HUES48 (cell line): ENCODE measurements around the gene ANKS1B.

Experiments used
- H3K27ac ChIP-seq: one replicate; pipeline ENCODE4 v1.7.0; 2013; ENCODE audit warnings: low read depth, low read length, inconsistent platforms
- H3K27me3 ChIP-seq: 2 replicates; pipeline ENCODE4 v1.6.1; 2013; ENCODE audit warnings: mild to moderate bottlenecking, low read length; ENCODE audit not compliant: control insufficient read depth, insufficient read depth
- H3K36me3 ChIP-seq: 2 replicates; pipeline ENCODE4 v1.6.1; 2013; ENCODE audit warnings: low read length; ENCODE audit not compliant: control insufficient read depth, insufficient read depth
- H3K4me1 ChIP-seq: 2 replicates; pipeline ENCODE4 v1.6.1; 2013; ENCODE audit warnings: mild to moderate bottlenecking, low read length; ENCODE audit not compliant: control insufficient read depth, insufficient read depth
- H3K4me3 ChIP-seq: 2 replicates; pipeline ENCODE4 v1.5.1; 2013; ENCODE audit warnings: mild to moderate bottlenecking, low read depth, low read length
- H3K9ac ChIP-seq: 2 replicates; pipeline ENCODE4 v1.6.1; 2013; ENCODE audit warnings: mild to moderate bottlenecking, low read depth, low read length, moderate library complexity
- H3K9me3 ChIP-seq: 2 replicates; pipeline ENCODE4 v1.6.1; 2013; ENCODE audit warnings: low read length; ENCODE audit not compliant: control insufficient read depth, insufficient read depth

The ANKS1B gene

GRCh38 chr12:99277591-99278379 lies 707.0 kb downstream of the ANKS1B start:
- Histone ChIP-seq H3K9ac (no peak overlapping the region), H3K4me1 (peaks cover 5% of the 10 kb centered on the region; the same call in 1 of the 2 replicates), H3K4me3 (no peak overlapping the region), H3K9me3 (no peaks in the 10 kb centered on the region), H3K36me3 (no peaks in the 10 kb centered on the region), H3K27ac (no peak overlapping the region), H3K27me3 (no peaks in the 10 kb centered on the region)

GRCh38 chr12:99271071-99271470 lies 713.7 kb downstream of the ANKS1B start:
- H3K4me3 ChIP-seq, result no peak overlapping the region
- H3K4me1 ChIP-seq, result no peaks in the 10 kb centered on the region
- no peaks in the 10 kb centered on the region for H3K36me3 ChIP-seq
- no peaks in the 10 kb centered on the region for H3K9me3 ChIP-seq
- H3K27ac ChIP-seq, result no peak overlapping the region
- no peak overlapping the region for H3K9ac ChIP-seq
- H3K27me3 ChIP-seq, result no peaks in the 10 kb centered on the region

GRCh38 chr12:99267038-99267437 lies 717.7 kb downstream of the ANKS1B start:
- Histone ChIP-seq H3K36me3 (no peaks in the 10 kb centered on the region), H3K9me3 (no peaks in the 10 kb centered on the region), H3K4me3 (no peak overlapping the region), H3K9ac (no peak overlapping the region), H3K27ac (no peak overlapping the region), H3K27me3 (no peaks in the 10 kb centered on the region), H3K4me1 (0 out of 2 replicates have a peak, but pooled peaks cover 2% of the 10 kb centered on the region)

- Histone ChIP-seq H3K27me3 (no peaks in the 10 kb centered on the region), H3K36me3 (no peaks in the 10 kb centered on the region), H3K9me3 (no peaks in the 10 kb centered on the region), H3K4me1 (0 out of 2 replicates have a peak, but pooled peaks cover 2% of the 10 kb centered on the region), H3K27ac (no peak overlapping the region), H3K9ac (no peak overlapping the region), H3K4me3 (no peak overlapping the region)
These were observed 719.1 kb downstream of the ANKS1B start for GRCh38 chr12:99265648-99266047.

GRCh38 chr12:99261256-99261655 lies 723.5 kb downstream of the ANKS1B start:
- no peak overlapping the region for H3K4me3 ChIP-seq
- no peaks in the 10 kb centered on the region for H3K27me3 ChIP-seq
- H3K9ac ChIP-seq, result no peak overlapping the region
- H3K4me1 ChIP-seq, result peaks cover 15% of the 10 kb centered on the region
- H3K9me3 ChIP-seq, result no peaks in the 10 kb centered on the region
- no peaks in the 10 kb centered on the region for H3K36me3 ChIP-seq
- no peak overlapping the region for H3K27ac ChIP-seq

GRCh38 chr12:99260456-99260996 lies 724.2 kb downstream of the ANKS1B start:
- Histone ChIP-seq H3K27me3 (no peaks in the 10 kb centered on the region), H3K9ac (no peak overlapping the region), H3K4me1 (peaks cover 15% of the 10 kb centered on the region), H3K36me3 (no peaks in the 10 kb centered on the region), H3K9me3 (no peaks in the 10 kb centered on the region), H3K27ac (no peak overlapping the region), H3K4me3 (no peak overlapping the region)

GRCh38 chr12:99259040-99259934 lies 725.4 kb downstream of the ANKS1B start:
- H3K27me3 ChIP-seq, result no peaks in the 10 kb centered on the region
- no peak overlapping the region for H3K4me3 ChIP-seq
- H3K9me3 ChIP-seq, result no peaks in the 10 kb centered on the region
- H3K9ac ChIP-seq, result no peak overlapping the region
- H3K36me3 ChIP-seq, result no peaks in the 10 kb centered on the region
- peaks cover 15% of the 10 kb centered on the region for H3K4me1 ChIP-seq
- H3K27ac ChIP-seq, result no peak overlapping the region

- peaks cover 12% of the 10 kb centered on the region for H3K4me1 ChIP-seq
- H3K9ac ChIP-seq, result no peak overlapping the region
- H3K27me3 ChIP-seq, result no peaks in the 10 kb centered on the region
- no peak overlapping the region for H3K27ac ChIP-seq
- H3K4me3 ChIP-seq, result no peak overlapping the region
- H3K9me3 ChIP-seq, result no peaks in the 10 kb centered on the region
- H3K36me3 ChIP-seq, result no peaks in the 10 kb centered on the region
These were observed 727.1 kb downstream of the ANKS1B start for GRCh38 chr12:99257672-99258071.

GRCh38 chr12:99253068-99253467 lies 731.7 kb downstream of the ANKS1B start:
- H3K4me1 ChIP-seq, result peaks cover 21% of the 10 kb centered on the region
- no peaks in the 10 kb centered on the region for H3K9me3 ChIP-seq
- no peaks in the 10 kb centered on the region for H3K27me3 ChIP-seq
- no peak overlapping the region for H3K4me3 ChIP-seq
- H3K27ac ChIP-seq, result no peak overlapping the region
- H3K9ac ChIP-seq, result no peak overlapping the region
- H3K36me3 ChIP-seq, result no peaks in the 10 kb centered on the region

- H3K4me1 ChIP-seq, result peaks cover 21% of the 10 kb centered on the region
- no peaks in the 10 kb centered on the region for H3K36me3 ChIP-seq
- H3K4me3 ChIP-seq, result no peak overlapping the region
- H3K27me3 ChIP-seq, result no peaks in the 10 kb centered on the region
- H3K9me3 ChIP-seq, result no peaks in the 10 kb centered on the region
- peak overlapping the region; percentile 42 for H3K27ac ChIP-seq
- no peak overlapping the region for H3K9ac ChIP-seq
These were observed 734.6 kb downstream of the ANKS1B start for GRCh38 chr12:99250091-99250490.

- H3K4me1 ChIP-seq, result peaks cover 21% of the 10 kb centered on the region
- H3K9ac ChIP-seq, result no peak overlapping the region
- H3K36me3 ChIP-seq, result no peaks in the 10 kb centered on the region
- H3K27me3 ChIP-seq, result no peaks in the 10 kb centered on the region
- no peaks in the 10 kb centered on the region for H3K9me3 ChIP-seq
- peak overlapping the region; percentile 42 for H3K27ac ChIP-seq
- no peak overlapping the region for H3K4me3 ChIP-seq
These were observed 735.2 kb downstream of the ANKS1B start for GRCh38 chr12:99249543-99249942.
